HG03066 (cell line): ENCODE results near the gene LBHD1.
"Not testable (repeated sequence)": the region's sequence is repeated elsewhere in the genome, so short reads cannot be mapped to it uniquely, and the experiment has no call there.

Experiments used
- ATAC-seq: cut with Tn5 transposase; IDR thresholded peaks from one replicate; pipeline ENCODE4 v1.9.1; 2021; ENCODE audit warnings: low read depth; ENCODE audit not compliant: unreplicated experiment

LBHD1 gene

GRCh38 chr11:62665599-62666258, 6.3 kb downstream of the LBHD1 start:
- ATAC-seq, result peak; percentile 17

- ATAC-seq, result peak; percentile 82
Observed at GRCh38 chr11:62665075-62665598, 6.9 kb downstream of the LBHD1 start, which contains the start of the genes C11orf98 and CSKMT. Gene C11orf98 (minus strand): TSS chr11:62665210. CDS start chr11:62665169, 41 bp downstream. Gene CSKMT (plus strand): TSS chr11:62665312. CDS start chr11:62665880, 568 bp downstream.

GRCh38 chr11:62664405-62665074, 7.5 kb downstream of the LBHD1 start:
- ATAC-seq, result peak; percentile 27

GRCh38 chr11:62656796-62657429, 15.2 kb downstream of the LBHD1 start:
- ATAC-seq, result no peak

- no peak for ATAC-seq
Observed at GRCh38 chr11:62654297-62654696, 17.8 kb downstream of the LBHD1 start.

- no peak for ATAC-seq
Observed at GRCh38 chr11:62652161-62653006, 19.7 kb downstream of the LBHD1 start.

GRCh38 chr11:62650283-62650682, 21.8 kb downstream of the LBHD1 start:
- ATAC-seq, result not testable (repeated sequence)

GRCh38 chr11:62649486-62649885, 22.6 kb downstream of the LBHD1 start:
- ATAC-seq, result no peak

- ATAC-seq, result no peak
Observed at GRCh38 chr11:62648967-62649364, 23.1 kb downstream of the LBHD1 start.

GRCh38 chr11:62648185-62648966, 23.7 kb downstream of the LBHD1 start:
- no peak for ATAC-seq

GRCh38 chr11:62647609-62648005, 24.5 kb downstream of the LBHD1 start:
- ATAC-seq, result no peak

GRCh38 chr11:62646825-62647608, 25.1 kb downstream of the LBHD1 start:
- ATAC-seq, result no peak

- peak; percentile 99 for ATAC-seq
Observed at GRCh38 chr11:62645946-62646824, 25.9 kb downstream of the LBHD1 start, which contains the start of gene GANAB. Gene GANAB (minus strand): TSS chr11:62646613. CDS start chr11:62646599, 14 bp downstream.

- ATAC-seq, result no peak
Observed at GRCh38 chr11:62645671-62645945, 26.5 kb downstream of the LBHD1 start.

- ATAC-seq, result no peak
Observed at GRCh38 chr11:62644220-62644619, 27.8 kb downstream of the LBHD1 start.

- no peak for ATAC-seq
Observed at GRCh38 chr11:62632492-62632891, 39.6 kb downstream of the LBHD1 start.

- no peak for ATAC-seq
Observed at GRCh38 chr11:62627713-62628112, 44.4 kb downstream of the LBHD1 start.

GRCh38 chr11:62622476-62623089, 49.5 kb downstream of the LBHD1 start:
- no peak for ATAC-seq
